ENCODE data around the gene DBN1. TPM values are rescaled to one million over a fixed set of nuclear protein-coding genes. Genes with fewer than 3 reads are reported as not detected.

The DBN1 gene
- total and polyA plus RNA-seq, 2 experiments from 2014 or later: 106 to 290 TPM

DNA sequence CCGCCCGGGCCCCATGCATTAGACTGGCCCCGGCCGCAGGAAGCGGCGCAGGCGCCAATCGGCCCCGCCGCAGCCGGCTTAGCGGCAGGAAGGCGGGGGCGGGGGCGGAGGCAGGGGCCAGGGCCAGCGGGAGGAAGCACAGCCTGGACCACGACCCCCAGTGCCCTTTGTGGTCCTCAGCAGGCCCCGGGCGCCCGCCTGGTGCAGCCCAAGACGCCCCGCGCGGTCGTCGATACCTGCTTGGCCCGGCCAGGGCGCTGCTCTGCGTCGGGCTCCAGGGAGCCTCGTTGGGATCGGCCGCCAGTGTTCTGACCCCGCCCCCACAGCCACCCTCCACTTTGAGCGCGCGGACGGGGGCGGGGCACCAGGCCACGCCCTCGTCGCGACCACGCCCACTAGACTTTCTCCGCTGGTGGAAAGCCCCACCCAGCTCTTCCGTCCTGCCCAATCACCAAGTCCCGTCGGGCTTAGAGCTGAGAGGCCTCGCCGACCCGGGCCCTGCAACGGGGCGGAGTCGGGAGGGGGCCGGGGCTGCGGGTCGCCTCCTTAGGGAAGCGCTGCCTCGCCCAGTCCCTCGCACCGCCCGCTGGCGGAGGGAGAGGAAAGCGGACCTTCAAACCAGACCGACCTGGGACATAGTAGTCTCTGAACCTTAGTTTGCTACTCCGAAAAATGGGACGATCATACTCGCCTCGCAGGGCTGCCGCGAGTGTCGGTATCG lies 24.0 kb upstream of the DBN1 start, which contains the start of gene PDLIM7:
Gene PDLIM7, minus strand, starts transcription at position 313 of the 721 bp plus-strand sequence. CDS start 1,092 bp downstream, outside the sequence.
- Histone ChIP-seq H3K4me2 (peak within 1 kb of the TSS; percentile 99), H3K27me3 (ENCODE audit: insufficient read depth) (peaks cover 22% of the 10 kb centered on the region), H3K4me3 (peak within 1 kb of the TSS; percentile 83), H3K27ac (ENCODE audit: low read depth) (peak within 1 kb of the TSS; percentile 98), H3K4me1 (ENCODE audit: insufficient read depth) (peaks cover 48% of the 10 kb centered on the region), H3K9me2 (ENCODE audit: insufficient read depth) (no peaks in the 10 kb centered on the region), H4K20me1 (replicated peaks; ENCODE audit: insufficient read depth) (no peaks in the 10 kb centered on the region; the same call in none of the 2 replicates), H3K79me2 (replicated peaks; ENCODE audit: insufficient read depth) (peaks cover 20% of the 10 kb centered on the region), H3K36me3 (ENCODE audit: insufficient read depth) (no peaks in the 10 kb centered on the region), H2AFZ (0 out of 2 replicates have a peak within 1 kb of the TSS, but pooled peaks have one; percentile 52), H3F3A (replicated peaks; ENCODE audit: low read depth) (peaks cover 42% of the 10 kb centered on the region)
- ATAC-seq: peak; percentile 61
- H3K36me3 Mint-ChIP-seq (ENCODE audit: low read depth): peaks cover 21% of the 10 kb centered on the region
- peak within 1 kb of the TSS; percentile 97 for H3K27ac Mint-ChIP-seq
- peak; percentile 93 for TF ChIP-seq POLR2AphosphoS5 (IDR thresholded peaks at IDR 0.05; ENCODE audit: low read depth)
- TF ChIP-seq, protein P1, sequence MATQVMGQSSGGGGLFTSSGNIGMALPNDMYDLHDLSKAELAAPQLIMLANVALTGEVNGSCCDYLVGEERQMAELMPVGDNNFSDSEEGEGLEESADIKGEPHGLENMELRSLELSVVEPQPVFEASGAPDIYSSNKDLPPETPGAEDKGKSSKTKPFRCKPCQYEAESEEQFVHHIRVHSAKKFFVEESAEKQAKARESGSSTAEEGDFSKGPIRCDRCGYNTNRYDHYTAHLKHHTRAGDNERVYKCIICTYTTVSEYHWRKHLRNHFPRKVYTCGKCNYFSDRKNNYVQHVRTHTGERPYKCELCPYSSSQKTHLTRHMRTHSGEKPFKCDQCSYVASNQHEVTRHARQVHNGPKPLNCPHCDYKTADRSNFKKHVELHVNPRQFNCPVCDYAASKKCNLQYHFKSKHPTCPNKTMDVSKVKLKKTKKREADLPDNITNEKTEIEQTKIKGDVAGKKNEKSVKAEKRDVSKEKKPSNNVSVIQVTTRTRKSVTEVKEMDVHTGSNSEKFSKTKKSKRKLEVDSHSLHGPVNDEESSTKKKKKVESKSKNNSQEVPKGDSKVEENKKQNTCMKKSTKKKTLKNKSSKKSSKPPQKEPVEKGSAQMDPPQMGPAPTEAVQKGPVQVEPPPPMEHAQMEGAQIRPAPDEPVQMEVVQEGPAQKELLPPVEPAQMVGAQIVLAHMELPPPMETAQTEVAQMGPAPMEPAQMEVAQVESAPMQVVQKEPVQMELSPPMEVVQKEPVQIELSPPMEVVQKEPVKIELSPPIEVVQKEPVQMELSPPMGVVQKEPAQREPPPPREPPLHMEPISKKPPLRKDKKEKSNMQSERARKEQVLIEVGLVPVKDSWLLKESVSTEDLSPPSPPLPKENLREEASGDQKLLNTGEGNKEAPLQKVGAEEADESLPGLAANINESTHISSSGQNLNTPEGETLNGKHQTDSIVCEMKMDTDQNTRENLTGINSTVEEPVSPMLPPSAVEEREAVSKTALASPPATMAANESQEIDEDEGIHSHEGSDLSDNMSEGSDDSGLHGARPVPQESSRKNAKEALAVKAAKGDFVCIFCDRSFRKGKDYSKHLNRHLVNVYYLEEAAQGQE (IDR thresholded peaks at IDR 0.05; ENCODE audit: unreplicated experiment): no peak
- no peak for TF ChIP-seq NANOG (IDR thresholded peaks at IDR 0.05; ENCODE audit: borderline replicate concordance)
- TF ChIP-seq, protein P2, sequence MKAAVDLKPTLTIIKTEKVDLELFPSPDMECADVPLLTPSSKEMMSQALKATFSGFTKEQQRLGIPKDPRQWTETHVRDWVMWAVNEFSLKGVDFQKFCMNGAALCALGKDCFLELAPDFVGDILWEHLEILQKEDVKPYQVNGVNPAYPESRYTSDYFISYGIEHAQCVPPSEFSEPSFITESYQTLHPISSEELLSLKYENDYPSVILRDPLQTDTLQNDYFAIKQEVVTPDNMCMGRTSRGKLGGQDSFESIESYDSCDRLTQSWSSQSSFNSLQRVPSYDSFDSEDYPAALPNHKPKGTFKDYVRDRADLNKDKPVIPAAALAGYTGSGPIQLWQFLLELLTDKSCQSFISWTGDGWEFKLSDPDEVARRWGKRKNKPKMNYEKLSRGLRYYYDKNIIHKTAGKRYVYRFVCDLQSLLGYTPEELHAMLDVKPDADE (IDR thresholded peaks at IDR 0.05): peak; percentile 11; the same call in 1 of the 2 replicates
- TF ChIP-seq, protein P3, sequence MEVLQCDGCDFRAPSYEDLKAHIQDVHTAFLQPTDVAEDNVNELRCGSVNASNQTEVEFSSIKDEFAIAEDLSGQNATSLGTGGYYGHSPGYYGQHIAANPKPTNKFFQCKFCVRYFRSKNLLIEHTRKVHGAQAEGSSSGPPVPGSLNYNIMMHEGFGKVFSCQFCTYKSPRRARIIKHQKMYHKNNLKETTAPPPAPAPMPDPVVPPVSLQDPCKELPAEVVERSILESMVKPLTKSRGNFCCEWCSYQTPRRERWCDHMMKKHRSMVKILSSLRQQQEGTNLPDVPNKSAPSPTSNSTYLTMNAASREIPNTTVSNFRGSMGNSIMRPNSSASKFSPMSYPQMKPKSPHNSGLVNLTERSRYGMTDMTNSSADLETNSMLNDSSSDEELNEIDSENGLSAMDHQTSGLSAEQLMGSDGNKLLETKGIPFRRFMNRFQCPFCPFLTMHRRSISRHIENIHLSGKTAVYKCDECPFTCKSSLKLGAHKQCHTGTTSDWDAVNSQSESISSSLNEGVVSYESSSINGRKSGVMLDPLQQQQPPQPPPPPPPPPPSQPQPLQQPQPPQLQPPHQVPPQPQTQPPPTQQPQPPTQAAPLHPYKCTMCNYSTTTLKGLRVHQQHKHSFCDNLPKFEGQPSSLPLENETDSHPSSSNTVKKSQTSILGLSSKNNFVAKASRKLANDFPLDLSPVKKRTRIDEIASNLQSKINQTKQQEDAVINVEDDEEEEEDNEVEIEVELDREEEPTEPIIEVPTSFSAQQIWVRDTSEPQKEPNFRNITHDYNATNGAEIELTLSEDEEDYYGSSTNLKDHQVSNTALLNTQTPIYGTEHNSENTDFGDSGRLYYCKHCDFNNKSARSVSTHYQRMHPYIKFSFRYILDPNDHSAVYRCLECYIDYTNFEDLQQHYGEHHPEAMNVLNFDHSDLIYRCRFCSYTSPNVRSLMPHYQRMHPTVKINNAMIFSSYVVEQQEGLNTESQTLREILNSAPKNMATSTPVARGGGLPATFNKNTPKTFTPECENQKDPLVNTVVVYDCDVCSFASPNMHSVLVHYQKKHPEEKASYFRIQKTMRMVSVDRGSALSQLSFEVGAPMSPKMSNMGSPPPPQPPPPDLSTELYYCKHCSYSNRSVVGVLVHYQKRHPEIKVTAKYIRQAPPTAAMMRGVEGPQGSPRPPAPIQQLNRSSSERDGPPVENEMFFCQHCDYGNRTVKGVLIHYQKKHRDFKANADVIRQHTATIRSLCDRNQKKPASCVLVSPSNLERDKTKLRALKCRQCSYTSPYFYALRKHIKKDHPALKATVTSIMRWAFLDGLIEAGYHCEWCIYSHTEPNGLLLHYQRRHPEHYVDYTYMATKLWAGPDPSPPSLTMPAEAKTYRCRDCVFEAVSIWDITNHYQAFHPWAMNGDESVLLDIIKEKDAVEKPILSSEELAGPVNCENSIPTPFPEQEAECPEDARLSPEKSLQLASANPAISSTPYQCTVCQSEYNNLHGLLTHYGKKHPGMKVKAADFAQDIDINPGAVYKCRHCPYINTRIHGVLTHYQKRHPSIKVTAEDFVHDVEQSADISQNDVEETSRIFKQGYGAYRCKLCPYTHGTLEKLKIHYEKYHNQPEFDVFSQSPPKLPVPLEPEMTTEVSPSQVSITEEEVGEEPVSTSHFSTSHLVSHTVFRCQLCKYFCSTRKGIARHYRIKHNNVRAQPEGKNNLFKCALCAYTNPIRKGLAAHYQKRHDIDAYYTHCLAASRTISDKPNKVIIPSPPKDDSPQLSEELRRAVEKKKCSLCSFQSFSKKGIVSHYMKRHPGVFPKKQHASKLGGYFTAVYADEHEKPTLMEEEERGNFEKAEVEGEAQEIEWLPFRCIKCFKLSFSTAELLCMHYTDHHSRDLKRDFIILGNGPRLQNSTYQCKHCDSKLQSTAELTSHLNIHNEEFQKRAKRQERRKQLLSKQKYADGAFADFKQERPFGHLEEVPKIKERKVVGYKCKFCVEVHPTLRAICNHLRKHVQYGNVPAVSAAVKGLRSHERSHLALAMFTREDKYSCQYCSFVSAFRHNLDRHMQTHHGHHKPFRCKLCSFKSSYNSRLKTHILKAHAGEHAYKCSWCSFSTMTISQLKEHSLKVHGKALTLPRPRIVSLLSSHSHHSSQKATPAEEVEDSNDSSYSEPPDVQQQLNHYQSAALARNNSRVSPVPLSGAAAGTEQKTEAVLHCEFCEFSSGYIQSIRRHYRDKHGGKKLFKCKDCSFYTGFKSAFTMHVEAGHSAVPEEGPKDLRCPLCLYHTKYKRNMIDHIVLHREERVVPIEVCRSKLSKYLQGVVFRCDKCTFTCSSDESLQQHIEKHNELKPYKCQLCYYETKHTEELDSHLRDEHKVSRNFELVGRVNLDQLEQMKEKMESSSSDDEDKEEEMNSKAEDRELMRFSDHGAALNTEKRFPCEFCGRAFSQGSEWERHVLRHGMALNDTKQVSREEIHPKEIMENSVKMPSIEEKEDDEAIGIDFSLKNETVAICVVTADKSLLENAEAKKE (CRISPR knock-in tag; IDR thresholded peaks at IDR 0.05): no peak
- TF ChIP-seq, protein P4, sequence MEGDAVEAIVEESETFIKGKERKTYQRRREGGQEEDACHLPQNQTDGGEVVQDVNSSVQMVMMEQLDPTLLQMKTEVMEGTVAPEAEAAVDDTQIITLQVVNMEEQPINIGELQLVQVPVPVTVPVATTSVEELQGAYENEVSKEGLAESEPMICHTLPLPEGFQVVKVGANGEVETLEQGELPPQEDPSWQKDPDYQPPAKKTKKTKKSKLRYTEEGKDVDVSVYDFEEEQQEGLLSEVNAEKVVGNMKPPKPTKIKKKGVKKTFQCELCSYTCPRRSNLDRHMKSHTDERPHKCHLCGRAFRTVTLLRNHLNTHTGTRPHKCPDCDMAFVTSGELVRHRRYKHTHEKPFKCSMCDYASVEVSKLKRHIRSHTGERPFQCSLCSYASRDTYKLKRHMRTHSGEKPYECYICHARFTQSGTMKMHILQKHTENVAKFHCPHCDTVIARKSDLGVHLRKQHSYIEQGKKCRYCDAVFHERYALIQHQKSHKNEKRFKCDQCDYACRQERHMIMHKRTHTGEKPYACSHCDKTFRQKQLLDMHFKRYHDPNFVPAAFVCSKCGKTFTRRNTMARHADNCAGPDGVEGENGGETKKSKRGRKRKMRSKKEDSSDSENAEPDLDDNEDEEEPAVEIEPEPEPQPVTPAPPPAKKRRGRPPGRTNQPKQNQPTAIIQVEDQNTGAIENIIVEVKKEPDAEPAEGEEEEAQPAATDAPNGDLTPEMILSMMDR (conservative IDR thresholded peaks at IDR 0.05; ENCODE audit: low read depth in 2 of 2): peak in 1 of 2 experiments; percentile 23; a peak in 1 of 4 replicates
- no peak for TF ChIP-seq ZNF114 (CRISPR knock-in tag; IDR thresholded peaks at IDR 0.05)
- H3K4me1 Mint-ChIP-seq: peaks cover 54% of the 10 kb centered on the region
- peaks cover 40% of the 10 kb centered on the region for H3K27me3 Mint-ChIP-seq (ENCODE audit: insufficient read depth, low read depth, poor library complexity)
- no peaks in the 10 kb centered on the region for H3K9me3 Mint-ChIP-seq
- DNase-seq (ENCODE audit: low spot score): peak; percentile 97
- H3K4me3 Mint-ChIP-seq: peak within 1 kb of the TSS; percentile 79
